Measurements from ENCODE around the gene RHOG. TPM values are rescaled to one million over a fixed set of nuclear protein-coding genes. Genes with fewer than 3 reads are reported as not detected.

Gene RHOG
- total RNA-seq (2022): 32.6 and 35.7 TPM in 2 replicates
- Bru-seq, nascent RNA: percentile 64 among the genes with signal in this experiment
- BruChase-seq, experiment 1, labeled RNA remaining after a 6-hour chase: percentile 50 among the genes with signal in this experiment
- percentile 57 among the genes with signal in this experiment for BruChase-seq, experiment 2, labeled RNA remaining after a 2-hour chase
- long read RNA-seq, transcript RHOG-201 (2 exons, 1,319 nt): major isoform, 21 of 24 reads
- long read RNA-seq, partial matches to known transcripts: 1 of 24 reads
- long read RNA-seq, other reads (novel, unspliced or antisense): 1 of 24 reads

DNA sequence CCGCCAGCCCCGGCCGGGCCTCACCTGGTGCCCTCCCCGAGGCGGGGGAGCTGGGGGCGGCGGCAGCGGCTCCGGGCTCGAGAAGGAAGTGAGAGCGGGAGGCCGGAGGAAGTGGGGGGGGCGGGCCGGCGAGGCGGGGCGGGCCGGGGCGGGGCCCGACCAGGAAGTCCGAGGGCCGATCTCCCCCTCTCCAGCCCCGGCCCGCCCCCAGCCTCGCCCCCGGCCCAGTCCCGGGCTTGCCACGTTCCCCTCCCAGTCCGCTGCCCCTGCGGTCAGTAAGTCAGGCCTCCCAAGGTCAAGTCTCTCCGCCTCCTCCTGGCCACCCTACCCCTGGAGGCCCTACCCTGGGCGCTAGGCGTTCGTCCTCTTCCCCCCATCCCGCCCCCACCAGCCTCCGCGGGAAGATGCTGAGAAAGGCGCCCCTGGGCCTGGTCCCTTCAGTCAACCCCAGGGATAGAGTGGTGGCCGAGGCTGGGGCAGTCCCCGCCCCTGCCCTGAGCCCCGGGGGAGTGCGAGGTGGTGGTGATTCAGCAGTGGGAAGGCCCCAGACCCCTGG, at the start of gene RHOG:
TSS of gene RHOG (minus strand) at position 90 of the 556 bp plus-strand sequence. CDS start 12,821 bp downstream, outside the sequence.
- no peaks in the 10 kb centered on the region for H3K27me3 Mint-ChIP-seq (ENCODE audit: insufficient read depth, unreplicated experiment)
- peaks cover 22% of the 10 kb centered on the region for H3K4me1 Mint-ChIP-seq (ENCODE audit: insufficient read depth, unreplicated experiment)
- intact Hi-C loops (cut with micrococcal nuclease): loop anchor here (1.0 kb wide), 1 partner anchor 44 kb away; the partner anchor contains the start of gene NUP98
- peak within 1 kb of the TSS; percentile 62 for H3K27ac Mint-ChIP-seq (ENCODE audit: low read depth, unreplicated experiment)
- TF ChIP-seq CTCF (IDR thresholded peaks at IDR 0.05; ENCODE audit: unreplicated experiment): no peak
- H3K9me3 Mint-ChIP-seq (ENCODE audit: unreplicated experiment): no peaks in the 10 kb centered on the region
- ChIA-PET CTCF (interaction anchor here (0.6 to 20.5 kb wide), 20 partner anchors 9 to 267 kb away, joined by 3 to 1105 read pairs (median 6); partner anchors contain the start of genes PGAP2 and STIM1), POLR2A (interaction anchor here (0.7 to 2.9 kb wide), 13 partner anchors 10 to 233 kb away, joined by 3 to 45 read pairs (median 5); partner anchors contain the start of genes NUP98, PGAP2 and STIM1)
- peak within 1 kb of the TSS; percentile 80 for H3K4me3 Mint-ChIP-seq (ENCODE audit: unreplicated experiment)
- peak; percentile 83 for DNase-seq (ENCODE audit: unreplicated experiment)
- BruUV-seq (replicated peaks): no TSS peak
- H3K36me3 Mint-ChIP-seq (ENCODE audit: insufficient read depth, unreplicated experiment): peaks cover 4% of the 10 kb centered on the region

DNA sequence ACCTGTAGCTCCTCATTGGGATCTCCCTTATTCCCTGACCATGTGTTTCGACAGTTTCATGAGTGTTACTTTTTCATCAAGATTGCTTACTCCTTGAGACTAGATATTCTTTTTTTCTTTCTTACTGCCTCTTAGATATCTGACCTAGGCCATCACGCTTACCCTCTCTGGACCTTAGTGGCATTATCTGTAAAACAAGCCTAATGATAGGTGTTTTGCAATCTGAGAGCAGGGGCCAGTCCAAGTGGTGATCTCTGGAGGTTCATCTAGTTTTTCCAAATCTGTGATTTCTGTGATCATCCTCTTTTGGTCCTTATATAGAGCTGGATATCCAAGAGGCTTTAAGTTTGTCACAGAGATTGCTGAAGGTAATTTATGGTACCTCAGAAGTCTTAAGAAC, 49.3 kb upstream of the RHOG start:
- Mint-ChIP-seq H3K36me3 (ENCODE audit: insufficient read depth, unreplicated experiment) (no peaks in the 10 kb centered on the region), H3K9me3 (ENCODE audit: unreplicated experiment) (no peaks in the 10 kb centered on the region), H3K27me3 (ENCODE audit: insufficient read depth, unreplicated experiment) (no peaks in the 10 kb centered on the region), H3K4me1 (ENCODE audit: insufficient read depth, unreplicated experiment) (no peaks in the 10 kb centered on the region), H3K27ac (ENCODE audit: low read depth, unreplicated experiment) (no peak overlapping the region), H3K4me3 (ENCODE audit: unreplicated experiment) (no peak overlapping the region)
- ChIA-PET POLR2A (interaction anchor here (0.9 to 1.2 kb wide), 3 partner anchors 15 to 58 kb away, joined by 3 to 4 read pairs (median 3); no protein-coding TSS in a partner anchor), CTCF (interaction anchor here (1.0 kb wide), 1 partner anchor 94 kb away, joined by 3 read pairs; no protein-coding TSS in a partner anchor)
- intact Hi-C loops (cut with micrococcal nuclease): no loop called here
- TF ChIP-seq CTCF (IDR thresholded peaks at IDR 0.05; ENCODE audit: unreplicated experiment): no peak
- DNase-seq (ENCODE audit: unreplicated experiment): no peak
- no TSS peak for BruUV-seq (replicated peaks)

- Mint-ChIP-seq H3K36me3 (ENCODE audit: insufficient read depth, unreplicated experiment) (no peaks in the 10 kb centered on the region), H3K4me3 (ENCODE audit: unreplicated experiment) (no peak overlapping the region), H3K27me3 (ENCODE audit: insufficient read depth, unreplicated experiment) (no peaks in the 10 kb centered on the region), H3K27ac (ENCODE audit: low read depth, unreplicated experiment) (no peak overlapping the region), H3K9me3 (ENCODE audit: unreplicated experiment) (no peaks in the 10 kb centered on the region), H3K4me1 (ENCODE audit: insufficient read depth, unreplicated experiment) (no peaks in the 10 kb centered on the region)
- BruUV-seq (replicated peaks): no TSS peak
- no peak for TF ChIP-seq CTCF (IDR thresholded peaks at IDR 0.05; ENCODE audit: unreplicated experiment)
- ChIA-PET POLR2A (interaction anchor here (1.2 kb wide), 1 partner anchor 24 kb away, joined by 3 read pairs; no protein-coding TSS in a partner anchor), CTCF (interaction anchor here (0.6 to 2.0 kb wide), 5 partner anchors 13 to 170 kb away, joined by 3 to 5 read pairs (median 3); no protein-coding TSS in a partner anchor)
- intact Hi-C loops (cut with micrococcal nuclease): no loop called here
- DNase-seq (ENCODE audit: unreplicated experiment): no peak
These were observed 48.1 kb upstream of the RHOG start for GRCh38 chr11:3888876-3889275.

DNA sequence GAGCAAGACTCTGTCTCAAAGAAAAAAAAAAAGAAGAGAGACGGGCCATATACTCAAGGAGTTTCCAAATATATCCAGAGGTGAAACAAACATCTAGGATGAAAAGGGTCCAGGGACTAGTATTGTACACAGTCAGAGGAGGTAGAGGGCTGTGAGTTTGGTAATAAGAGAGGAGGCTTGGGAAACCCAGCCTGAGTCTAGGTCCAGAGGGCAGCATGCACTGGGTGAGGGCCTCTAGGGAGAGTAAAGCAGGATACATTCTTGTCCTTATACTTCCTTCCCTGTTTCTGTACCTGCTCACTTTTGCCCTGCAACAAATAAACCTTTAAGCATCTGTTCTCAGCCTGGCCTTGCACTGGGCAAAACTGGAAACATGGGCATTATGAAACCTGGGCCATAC, 46.2 kb upstream of the RHOG start:
- no peaks in the 10 kb centered on the region for H3K4me1 Mint-ChIP-seq (ENCODE audit: insufficient read depth, unreplicated experiment)
- BruUV-seq (replicated peaks): no TSS peak
- H3K36me3 Mint-ChIP-seq (ENCODE audit: insufficient read depth, unreplicated experiment): no peaks in the 10 kb centered on the region
- H3K4me3 Mint-ChIP-seq (ENCODE audit: unreplicated experiment): no peak overlapping the region
- H3K27ac Mint-ChIP-seq (ENCODE audit: low read depth, unreplicated experiment): no peak overlapping the region
- CTCF ChIA-PET: no interaction called here
- H3K9me3 Mint-ChIP-seq (ENCODE audit: unreplicated experiment): no peaks in the 10 kb centered on the region
- intact Hi-C loops (cut with micrococcal nuclease): no loop called here
- DNase-seq (ENCODE audit: unreplicated experiment): no peak
- H3K27me3 Mint-ChIP-seq (ENCODE audit: insufficient read depth, unreplicated experiment): no peaks in the 10 kb centered on the region
- no peak for TF ChIP-seq CTCF (IDR thresholded peaks at IDR 0.05; ENCODE audit: unreplicated experiment)
- POLR2A ChIA-PET: no interaction called here

Measured in MCF 10A (cell line).